K562 (cell line): ENCODE measurements around the gene CSNK1D. TPM values are rescaled to one million over a fixed set of nuclear protein-coding genes. Genes with fewer than 3 reads are reported as not detected.

ENCODE experiments used
- ARNT ChIP-seq, 2 experiments: fragments of 450-650 bp; IDR thresholded peaks; 2 replicates each; pipeline ENCODE4 v1.6.1; 2016; ENCODE audit warnings: mild to moderate bottlenecking in 1 of 2
- BRD4 ChIP-seq: fragments of 200-600 bp; sonication (generic); IDR thresholded peaks from 2 replicates; pipeline ENCODE4 v1.6.1; 2017; ENCODE audit warnings: inconsistent platforms
- CHD4 ChIP-seq: fragments of 200-600 bp; sonication (generic); IDR thresholded peaks from 3 replicates; pipeline ENCODE4 v1.6.1; 2012; ENCODE audit warnings: low read depth, mild to moderate bottlenecking, mixed read lengths, low read length, inconsistent platforms; ENCODE audit not compliant: insufficient read depth, insufficient replicate concordance, poor library complexity, severe bottlenecking
- HMG20B ChIP-seq: fragments of 250-450 bp; sonication (Bioruptor Pico); IDR thresholded peaks from 2 replicates; pipeline ENCODE4 v1.5.0; 2021; ENCODE audit warnings: mild to moderate bottlenecking
- MXI1 ChIP-seq: IDR thresholded peaks from 2 replicates; pipeline ENCODE4 v1.6.1; 2011; ENCODE audit warnings: low read depth, mild to moderate bottlenecking, improper control_type of control experiment, low read length
- PHB2 ChIP-seq: fragments of 450-650 bp; IDR thresholded peaks from 2 replicates; pipeline ENCODE4 v1.6.1; 2017; ENCODE audit warnings: low read depth
- POLR2B ChIP-seq: fragments of 450-650 bp; IDR thresholded peaks from 2 replicates; pipeline ENCODE4 v1.6.1; 2018; ENCODE audit warnings: low read depth; ENCODE audit not compliant: partially characterized antibody
- POLR2H ChIP-seq: IDR thresholded peaks from 2 replicates; pipeline ENCODE4 v1.6.1; 2016; ENCODE audit warnings: missing genetic modification characterization, low read depth, mild to moderate bottlenecking, control low read depth, missing compliant biosample characterization, moderate library complexity
- PREB ChIP-seq: sonication (generic); formaldehyde crosslinking; IDR thresholded peaks from 2 replicates; pipeline ENCODE4 v1.8.1; 2023; ENCODE audit warnings: mild to moderate bottlenecking, missing genetic modification reagents
- PTTG1 ChIP-seq: fragments of 450-650 bp; IDR thresholded peaks from 2 replicates; pipeline ENCODE4 v1.6.1; 2016; ENCODE audit warnings: low read depth, mild to moderate bottlenecking, missing genetic modification characterization, missing compliant biosample characterization
- RCOR1 ChIP-seq, 2 experiments: IDR thresholded peaks; 2 replicates each; pipeline ENCODE4 v1.6.1; 2012; ENCODE audit warnings: low read depth in 2 of 2, low read length in 2 of 2, borderline replicate concordance in 1 of 2, improper control_type of control experiment in 1 of 2
- SMARCE1 ChIP-seq: fragments of 450-650 bp; IDR thresholded peaks from 2 replicates; pipeline ENCODE4 v1.7.1; 2016; ENCODE audit warnings: mild to moderate bottlenecking
- ZNF175 ChIP-seq: fragments of 200-800 bp; sonication (Bioruptor generic); IDR thresholded peaks from 2 replicates; pipeline ENCODE4 v1.6.1; 2016; ENCODE audit warnings: low read depth, mild to moderate bottlenecking, missing genetic modification characterization, missing compliant biosample characterization
- ZNF449 ChIP-seq: fragments of 250-450 bp; sonication (Bioruptor Pico); IDR thresholded peaks from 2 replicates; pipeline ENCODE4 v1.8.0; 2022; ENCODE audit warnings: moderate library complexity, mild to moderate bottlenecking, inconsistent platforms
- polyA plus RNA-seq, 8 experiments: library from polyadenylated mRNA; depleted of rRNA in 4 of 8; stranded (reverse) in 5 of 8; unstranded in 3 of 8; fragments of >200 nt; fragmentation: Nextera tagmentation in 2 of 8; fragmentation: Illumina TruSeq in 1 of 8; extraction: Ambion mirVana in 2 of 8; extraction: Trizol in 1 of 8; gene quantifications; 2 replicates each; pipeline versions ENCODE4 v1.2.1 to v1.2.3, GENCODE V29; 2011 to 2014; ENCODE audit warnings: inconsistent platforms in 1 of 8, missing spikeins in 1 of 8
- total RNA-seq, 7 experiments: library from RNA; depleted of rRNA in 6 of 7; stranded (reverse); fragments of >200 nt in 6 of 7; fragmentation: Illumina TruSeq in 2 of 7; extraction: Trizol in 2 of 7; gene quantifications; 2 replicates each; pipeline versions ENCODE4 v1.2.1 to v1.2.3, GENCODE V29; 2011 to 2021; ENCODE audit warnings: low replicate concordance in 1 of 7
- TF ChIP-seq, protein P1 (sequence below): fragments of 250-450 bp; sonication (Bioruptor Pico); IDR thresholded peaks from 2 replicates; pipeline ENCODE4 v1.4.0; 2020; ENCODE audit warnings: mild to moderate bottlenecking, moderate library complexity
- TF ChIP-seq, protein P2 (sequence below), 2 experiments: fragments of 450-650 bp; conservative IDR thresholded peaks; 2 replicates each; pipeline ENCODE4 v1.6.1; 2017; ENCODE audit warnings: mild to moderate bottlenecking in 2 of 2, moderate library complexity in 2 of 2
- TF ChIP-seq, protein P3 (sequence below): sonication (generic); formaldehyde crosslinking; IDR thresholded peaks from 2 replicates; pipeline ENCODE4 v1.8.0; 2022; ENCODE audit warnings: mild to moderate bottlenecking, missing genetic modification reagents

The CSNK1D gene
- total and polyA plus RNA-seq, 9 of the 15 experiments (the other 6 are each of a cell fraction or from before 2014, with no cell fraction given) = 6.5 to 133 (median 41.3) TPM

DNA sequence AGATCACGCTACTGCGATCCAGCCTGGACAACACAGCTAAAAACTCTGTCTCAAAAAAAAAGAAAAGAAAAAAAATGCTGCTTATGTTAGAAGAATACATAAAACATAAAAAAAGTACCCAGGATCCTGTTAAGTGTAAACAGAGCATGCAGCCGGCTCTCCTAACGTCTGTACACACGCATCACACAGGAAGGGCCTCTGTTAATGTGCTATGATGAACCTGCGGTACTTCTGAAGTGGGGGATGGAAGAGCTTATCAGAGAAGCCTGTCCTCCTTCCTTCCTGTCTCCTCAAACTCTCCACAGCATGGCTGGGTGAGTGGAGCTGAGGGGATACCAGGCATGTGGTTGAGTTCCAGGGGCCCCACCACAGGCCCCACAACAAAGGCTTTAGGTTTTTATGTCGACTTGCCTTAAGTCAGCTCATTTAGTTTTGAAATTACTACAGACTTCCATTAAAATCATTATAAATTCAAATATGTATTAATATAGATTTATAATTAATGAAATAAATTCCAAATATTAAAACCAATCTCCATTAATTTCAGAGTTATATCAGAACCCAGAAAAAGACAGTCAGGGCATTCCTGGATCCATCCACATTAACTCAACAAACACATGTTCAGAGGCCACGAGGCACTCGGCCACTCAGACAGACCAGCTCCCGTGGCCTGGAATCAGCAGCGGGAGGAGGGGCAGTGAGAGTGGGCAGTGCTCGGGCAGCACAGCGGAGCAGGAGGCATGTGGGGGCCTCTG, 72.6 kb downstream of the CSNK1D start (continued):
- TF ChIP-seq BRD4 = no peak
- no peak for TF ChIP-seq PHB2
- peak; percentile 55; the same call in 1 of the 2 replicates for TF ChIP-seq SMARCE1
- TF ChIP-seq POLR2B = peak; percentile 15
- no peak for TF ChIP-seq HMG20B (CRISPR knock-in tag)
- TF ChIP-seq, protein P1, sequence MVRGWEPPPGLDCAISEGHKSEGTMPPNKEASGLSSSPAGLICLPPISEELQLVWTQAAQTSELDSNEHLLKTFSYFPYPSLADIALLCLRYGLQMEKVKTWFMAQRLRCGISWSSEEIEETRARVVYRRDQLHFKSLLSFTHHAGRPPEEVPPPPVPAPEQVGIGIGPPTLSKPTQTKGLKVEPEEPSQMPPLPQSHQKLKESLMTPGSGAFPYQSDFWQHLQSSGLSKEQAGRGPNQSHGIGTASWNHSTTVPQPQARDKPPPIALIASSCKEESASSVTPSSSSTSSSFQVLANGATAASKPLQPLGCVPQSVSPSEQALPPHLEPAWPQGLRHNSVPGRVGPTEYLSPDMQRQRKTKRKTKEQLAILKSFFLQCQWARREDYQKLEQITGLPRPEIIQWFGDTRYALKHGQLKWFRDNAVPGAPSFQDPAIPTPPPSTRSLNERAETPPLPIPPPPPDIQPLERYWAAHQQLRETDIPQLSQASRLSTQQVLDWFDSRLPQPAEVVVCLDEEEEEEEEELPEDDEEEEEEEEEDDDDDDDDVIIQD (CRISPR knock-in tag) = no peak
- TF ChIP-seq ZNF175 = peak; percentile 76
- TF ChIP-seq POLR2H (tag) = peak; percentile 55
- no peak for TF ChIP-seq PTTG1
- TF ChIP-seq ZNF449 (CRISPR knock-in tag) = no peak
- TF ChIP-seq PREB (CRISPR knock-in tag) = no peak
- peak; percentile 43 to 69; a peak in 1 of 4 replicates for TF ChIP-seq ARNT (IDR thresholded peaks at IDR 0.05)
- TF ChIP-seq, protein P2, sequence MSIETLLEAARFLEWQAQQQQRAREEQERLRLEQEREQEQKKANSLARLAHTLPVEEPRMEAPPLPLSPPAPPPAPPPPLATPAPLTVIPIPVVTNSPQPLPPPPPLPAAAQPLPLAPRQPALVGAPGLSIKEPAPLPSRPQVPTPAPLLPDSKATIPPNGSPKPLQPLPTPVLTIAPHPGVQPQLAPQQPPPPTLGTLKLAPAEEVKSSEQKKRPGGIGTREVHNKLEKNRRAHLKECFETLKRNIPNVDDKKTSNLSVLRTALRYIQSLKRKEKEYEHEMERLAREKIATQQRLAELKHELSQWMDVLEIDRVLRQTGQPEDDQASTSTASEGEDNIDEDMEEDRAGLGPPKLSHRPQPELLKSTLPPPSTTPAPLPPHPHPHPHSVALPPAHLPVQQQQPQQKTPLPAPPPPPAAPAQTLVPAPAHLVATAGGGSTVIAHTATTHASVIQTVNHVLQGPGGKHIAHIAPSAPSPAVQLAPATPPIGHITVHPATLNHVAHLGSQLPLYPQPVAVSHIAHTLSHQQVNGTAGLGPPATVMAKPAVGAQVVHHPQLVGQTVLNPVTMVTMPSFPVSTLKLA (conservative IDR thresholded peaks at IDR 0.05) = peak; percentile 54 to 63
- peak in 1 of 2 experiments; percentile 90; a peak in 2 of 4 replicates for TF ChIP-seq RCOR1 (IDR thresholded peaks at IDR 0.05; ENCODE audit: borderline replicate concordance in 1 of 2, low read depth in 2 of 2, low read length in 2 of 2)
- TF ChIP-seq, protein P3, sequence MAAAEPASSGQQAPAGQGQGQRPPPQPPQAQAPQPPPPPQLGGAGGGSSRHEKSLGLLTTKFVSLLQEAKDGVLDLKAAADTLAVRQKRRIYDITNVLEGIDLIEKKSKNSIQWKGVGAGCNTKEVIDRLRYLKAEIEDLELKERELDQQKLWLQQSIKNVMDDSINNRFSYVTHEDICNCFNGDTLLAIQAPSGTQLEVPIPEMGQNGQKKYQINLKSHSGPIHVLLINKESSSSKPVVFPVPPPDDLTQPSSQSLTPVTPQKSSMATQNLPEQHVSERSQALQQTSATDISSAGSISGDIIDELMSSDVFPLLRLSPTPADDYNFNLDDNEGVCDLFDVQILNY = no peak
- TF ChIP-seq MXI1 = no peak
- TF ChIP-seq CHD4 = no peak
